A549 (cell line): ENCODE results near the gene LILRA6.
"Not testable (repeated sequence)": the region's sequence is repeated elsewhere in the genome, so short reads cannot be mapped to it uniquely, and the experiment has no call there.

Source experiments
- BHLHE40 ChIP-seq: IDR thresholded peaks from 2 replicates; pipeline ENCODE4 v1.6.1; 2012; ENCODE audit warnings: low read depth, low read length, inconsistent platforms
- PBX3 ChIP-seq: IDR thresholded peaks from 2 replicates; pipeline ENCODE4 v1.6.1; 2012
- RARB ChIP-seq: fragments of 250-450 bp; sonication (Bioruptor Pico); IDR thresholded peaks from 2 replicates; pipeline ENCODE4 v1.8.0; 2021; ENCODE audit warnings: mild to moderate bottlenecking, moderate library complexity

GRCh38 chr19:54280025-54280424 is 37.4 kb upstream of the LILRA6 start:
- TF ChIP-seq PBX3, BHLHE40, RARB: not testable (repeated sequence)
